Transverse colon (tissue), 3 donors: ENCODE measurements around the gene SUPT5H.

Experiments used
- EP300 ChIP-seq: sonication (generic); formaldehyde crosslinking; IDR thresholded peaks from one replicate; pipeline ENCODE4 v1.6.1; 2017; ENCODE audit warnings: antibody characterized with exemption, low read depth
- TF ChIP-seq, protein P1 (sequence below), 5 experiments: fragments of 200-600 bp in 3 of 5; fragments of 450-650 bp in 2 of 5; sonication (generic) in 3 of 5; IDR thresholded peaks; 1 replicate in 2 of 5; 2 replicates in 3 of 5; pipeline ENCODE4 v1.5.1; 2016 to 2017; ENCODE audit warnings: antibody characterized with exemption in 5 of 5, inconsistent platforms in 3 of 5, mild to moderate bottlenecking in 2 of 5, moderate library complexity in 1 of 5

DNA sequence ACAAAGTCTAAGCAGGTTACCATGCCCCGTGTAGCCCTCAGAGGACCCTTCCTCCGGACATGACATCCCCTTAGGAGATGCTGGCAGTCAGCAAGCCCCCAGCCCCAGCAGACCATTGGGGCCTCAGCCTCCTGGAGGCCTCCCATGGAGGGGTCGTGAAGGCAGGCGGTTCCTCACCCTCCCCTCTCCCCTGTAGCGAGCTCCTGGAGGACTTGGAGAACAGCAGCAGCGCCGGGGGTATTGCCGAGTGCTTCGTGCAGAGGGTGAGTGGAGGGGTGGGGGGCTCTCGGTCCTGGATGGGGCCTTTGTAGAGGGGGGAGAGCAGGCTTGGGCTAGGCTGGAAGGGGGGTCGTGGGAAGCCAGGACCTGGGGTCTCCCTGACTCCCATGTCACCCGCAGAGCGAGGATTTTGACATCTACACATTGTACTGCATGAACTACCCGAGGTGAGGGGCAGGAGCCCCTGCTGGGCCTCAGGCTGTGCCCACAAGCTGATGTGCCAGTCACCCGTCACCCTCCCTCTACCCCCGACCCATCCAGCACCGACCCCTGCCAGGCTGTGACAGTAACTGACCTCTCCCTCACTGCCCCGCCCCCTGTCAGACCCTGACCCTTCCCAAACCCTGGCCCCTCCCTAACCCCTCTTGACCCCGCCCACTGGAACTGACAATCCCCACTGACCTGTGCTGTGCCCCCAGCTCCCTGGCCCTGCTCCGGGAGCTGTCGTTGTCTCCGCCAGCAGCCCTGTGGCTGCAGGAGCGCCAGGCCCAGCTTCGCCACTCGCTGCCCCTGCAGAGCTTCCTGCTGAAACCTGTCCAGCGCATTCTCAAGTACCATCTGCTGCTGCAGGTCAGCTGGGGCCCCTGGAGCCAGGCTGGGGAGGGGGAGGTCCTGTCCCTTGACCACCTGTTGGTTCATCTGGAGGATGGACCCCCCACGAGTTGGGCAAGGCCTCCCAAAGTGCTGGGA is 28.9 kb upstream of the SUPT5H start:
- TF ChIP-seq EP300 = no peak
- TF ChIP-seq, protein P1, sequence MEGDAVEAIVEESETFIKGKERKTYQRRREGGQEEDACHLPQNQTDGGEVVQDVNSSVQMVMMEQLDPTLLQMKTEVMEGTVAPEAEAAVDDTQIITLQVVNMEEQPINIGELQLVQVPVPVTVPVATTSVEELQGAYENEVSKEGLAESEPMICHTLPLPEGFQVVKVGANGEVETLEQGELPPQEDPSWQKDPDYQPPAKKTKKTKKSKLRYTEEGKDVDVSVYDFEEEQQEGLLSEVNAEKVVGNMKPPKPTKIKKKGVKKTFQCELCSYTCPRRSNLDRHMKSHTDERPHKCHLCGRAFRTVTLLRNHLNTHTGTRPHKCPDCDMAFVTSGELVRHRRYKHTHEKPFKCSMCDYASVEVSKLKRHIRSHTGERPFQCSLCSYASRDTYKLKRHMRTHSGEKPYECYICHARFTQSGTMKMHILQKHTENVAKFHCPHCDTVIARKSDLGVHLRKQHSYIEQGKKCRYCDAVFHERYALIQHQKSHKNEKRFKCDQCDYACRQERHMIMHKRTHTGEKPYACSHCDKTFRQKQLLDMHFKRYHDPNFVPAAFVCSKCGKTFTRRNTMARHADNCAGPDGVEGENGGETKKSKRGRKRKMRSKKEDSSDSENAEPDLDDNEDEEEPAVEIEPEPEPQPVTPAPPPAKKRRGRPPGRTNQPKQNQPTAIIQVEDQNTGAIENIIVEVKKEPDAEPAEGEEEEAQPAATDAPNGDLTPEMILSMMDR (IDR thresholded peaks at IDR 0.05) = no peak
